ENCODE measurements around the gene PKP4.
"Not testable (repeated sequence)": the region's sequence is repeated elsewhere in the genome, so short reads cannot be mapped to it uniquely, and the experiment has no call there.

Gene PKP4, protein sequence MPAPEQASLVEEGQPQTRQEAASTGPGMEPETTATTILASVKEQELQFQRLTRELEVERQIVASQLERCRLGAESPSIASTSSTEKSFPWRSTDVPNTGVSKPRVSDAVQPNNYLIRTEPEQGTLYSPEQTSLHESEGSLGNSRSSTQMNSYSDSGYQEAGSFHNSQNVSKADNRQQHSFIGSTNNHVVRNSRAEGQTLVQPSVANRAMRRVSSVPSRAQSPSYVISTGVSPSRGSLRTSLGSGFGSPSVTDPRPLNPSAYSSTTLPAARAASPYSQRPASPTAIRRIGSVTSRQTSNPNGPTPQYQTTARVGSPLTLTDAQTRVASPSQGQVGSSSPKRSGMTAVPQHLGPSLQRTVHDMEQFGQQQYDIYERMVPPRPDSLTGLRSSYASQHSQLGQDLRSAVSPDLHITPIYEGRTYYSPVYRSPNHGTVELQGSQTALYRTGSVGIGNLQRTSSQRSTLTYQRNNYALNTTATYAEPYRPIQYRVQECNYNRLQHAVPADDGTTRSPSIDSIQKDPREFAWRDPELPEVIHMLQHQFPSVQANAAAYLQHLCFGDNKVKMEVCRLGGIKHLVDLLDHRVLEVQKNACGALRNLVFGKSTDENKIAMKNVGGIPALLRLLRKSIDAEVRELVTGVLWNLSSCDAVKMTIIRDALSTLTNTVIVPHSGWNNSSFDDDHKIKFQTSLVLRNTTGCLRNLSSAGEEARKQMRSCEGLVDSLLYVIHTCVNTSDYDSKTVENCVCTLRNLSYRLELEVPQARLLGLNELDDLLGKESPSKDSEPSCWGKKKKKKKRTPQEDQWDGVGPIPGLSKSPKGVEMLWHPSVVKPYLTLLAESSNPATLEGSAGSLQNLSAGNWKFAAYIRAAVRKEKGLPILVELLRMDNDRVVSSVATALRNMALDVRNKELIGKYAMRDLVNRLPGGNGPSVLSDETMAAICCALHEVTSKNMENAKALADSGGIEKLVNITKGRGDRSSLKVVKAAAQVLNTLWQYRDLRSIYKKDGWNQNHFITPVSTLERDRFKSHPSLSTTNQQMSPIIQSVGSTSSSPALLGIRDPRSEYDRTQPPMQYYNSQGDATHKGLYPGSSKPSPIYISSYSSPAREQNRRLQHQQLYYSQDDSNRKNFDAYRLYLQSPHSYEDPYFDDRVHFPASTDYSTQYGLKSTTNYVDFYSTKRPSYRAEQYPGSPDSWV

DNA sequence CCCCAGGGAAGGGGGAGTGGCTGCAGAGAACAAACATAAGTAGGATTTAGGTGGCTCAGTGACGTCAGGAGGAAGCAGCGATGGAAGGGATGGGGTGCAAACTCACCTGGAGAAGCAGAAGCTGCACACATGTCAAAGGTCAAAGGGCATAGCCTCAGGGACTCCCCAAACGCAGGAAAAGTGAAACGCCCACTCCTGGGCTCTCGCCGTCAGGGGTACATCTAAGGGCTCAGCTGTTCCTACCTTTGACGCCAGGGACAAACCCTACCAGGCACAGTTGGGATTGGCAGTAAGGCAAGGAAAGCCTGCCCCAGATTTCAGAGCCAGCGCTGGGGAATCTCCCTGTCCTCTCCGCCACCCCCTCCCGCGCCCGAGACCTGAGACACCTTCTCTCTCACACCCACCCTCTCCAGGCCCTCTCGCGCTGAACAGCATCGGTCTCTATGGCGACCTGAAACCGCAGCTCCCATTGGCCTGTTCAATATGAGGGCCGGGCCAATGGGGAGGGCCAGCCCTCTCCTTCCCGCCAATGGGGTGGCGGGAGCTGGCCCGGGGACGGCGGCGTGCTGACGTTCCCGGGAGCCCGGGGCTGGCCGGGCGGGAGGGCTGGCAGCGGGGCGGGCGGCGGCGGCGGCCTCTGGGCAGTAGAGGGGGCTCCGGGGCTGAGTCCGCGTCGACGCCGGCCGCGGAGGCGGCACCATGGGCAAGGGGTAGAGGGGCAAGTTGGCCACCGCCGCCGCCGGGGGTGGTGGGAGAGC is at the start of gene PKP4, which contains the start of gene CCDC148:
PKP4 (plus strand) TSS at position 644 of the 758 bp plus-strand sequence. CDS start 76,233 bp downstream, outside the sequence.
CCDC148 (minus strand) TSS at position 445 of the 758 bp plus-strand sequence; CDS start at position 131, 314 bp downstream.
- DNase-seq (ENCODE audit: insufficient read length, low spot score), result peak; percentile 85
- TF ChIP-seq POLR2A (IDR thresholded peaks at IDR 0.05; ENCODE audit: low read depth, low read length), result peak; percentile 36
- FAIRE-seq, result peak; percentile 43

DNA sequence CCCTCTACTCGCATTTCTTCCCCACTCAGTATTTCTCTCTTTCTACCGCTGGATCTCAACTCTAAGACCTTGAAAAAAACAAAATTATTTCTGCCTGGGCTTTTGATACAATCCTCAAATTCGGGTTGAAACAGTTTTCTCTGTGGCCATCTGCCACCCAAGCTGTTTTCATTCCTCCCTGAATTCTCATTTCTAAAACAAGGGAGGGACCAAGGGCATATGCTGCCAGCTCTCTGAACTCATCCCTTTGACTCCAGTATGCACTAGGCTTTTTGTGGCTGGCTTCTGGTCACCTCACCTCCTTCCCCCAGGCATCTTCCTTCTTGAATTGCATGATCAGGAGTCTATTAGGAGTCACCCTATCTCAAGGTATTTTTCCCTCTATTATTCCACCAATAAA is 49.7 kb upstream of the PKP4 start:
- no peak for DNase-seq (ENCODE audit: insufficient read length, low spot score)
- TF ChIP-seq POLR2A (IDR thresholded peaks at IDR 0.05; ENCODE audit: low read depth, low read length), result no peak
- no peak for FAIRE-seq

DNA sequence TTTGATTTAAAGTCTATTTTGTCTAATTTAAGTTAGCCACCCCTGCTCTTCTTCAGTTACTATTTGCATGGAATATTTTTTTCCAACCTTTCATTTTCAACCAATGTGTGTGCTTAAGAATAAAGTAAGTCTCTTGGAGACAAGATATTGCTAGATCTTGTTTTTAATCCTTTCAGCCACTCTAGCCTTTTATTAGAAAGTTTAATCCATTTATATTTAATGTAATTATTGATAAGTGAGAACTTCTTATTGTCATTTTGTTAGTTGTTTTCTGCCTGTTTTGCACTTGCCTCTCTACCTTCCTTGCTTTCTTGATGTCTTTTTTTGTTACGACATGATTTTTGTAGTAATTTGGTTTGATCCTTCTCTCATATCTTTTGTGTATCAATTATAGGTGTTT is 46.6 kb upstream of the PKP4 start:
- no peak for DNase-seq (ENCODE audit: insufficient read length, low spot score)
- no peak for FAIRE-seq
- TF ChIP-seq POLR2A (IDR thresholded peaks at IDR 0.05; ENCODE audit: low read depth, low read length), result no peak

DNA sequence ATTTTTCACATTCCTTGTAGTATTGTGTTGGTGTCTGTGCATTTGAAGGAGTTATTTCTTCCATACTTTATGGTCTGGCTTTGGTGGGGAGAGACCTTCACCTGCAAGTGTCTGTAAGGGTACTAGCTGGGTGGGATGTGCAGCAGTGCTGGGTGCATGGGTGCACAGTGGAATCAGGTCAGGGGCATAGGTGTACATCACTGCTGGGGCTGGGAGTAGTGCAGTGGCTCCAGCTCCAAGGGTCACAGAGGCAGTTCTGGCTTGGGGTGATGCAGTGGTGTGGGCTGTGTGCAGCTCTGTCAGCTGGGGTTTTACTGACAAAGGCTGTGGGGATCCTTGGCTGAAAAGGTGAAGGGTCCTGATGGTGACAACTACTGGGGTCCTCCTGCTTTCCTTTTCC is 45.0 kb upstream of the PKP4 start:
- no peak for TF ChIP-seq POLR2A (IDR thresholded peaks at IDR 0.05; ENCODE audit: low read depth, low read length)
- no peak for DNase-seq (ENCODE audit: insufficient read length, low spot score)
- FAIRE-seq, result no peak

DNA sequence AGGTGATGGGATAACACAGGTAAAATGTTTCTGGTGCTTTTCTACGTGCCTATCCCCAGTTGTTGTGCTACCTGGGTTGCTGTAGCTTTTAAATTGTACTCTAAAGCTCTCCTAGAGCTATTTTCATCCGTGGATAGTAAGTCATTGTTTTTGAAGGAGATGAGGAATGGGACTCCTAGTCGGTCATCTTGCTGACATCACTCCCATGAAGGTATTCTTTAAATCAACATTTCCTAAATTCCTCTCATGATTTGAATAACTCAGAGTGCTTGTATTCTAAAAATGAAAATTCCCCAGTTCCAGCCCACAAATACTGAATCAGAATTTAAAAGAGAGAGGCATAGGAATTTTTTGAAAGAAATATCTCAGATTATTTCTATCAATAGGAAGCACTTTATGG is 44.5 kb upstream of the PKP4 start:
- FAIRE-seq (peak; percentile 30), DNase-seq (ENCODE audit: insufficient read length, low spot score) (no peak)
- no peak for TF ChIP-seq POLR2A (IDR thresholded peaks at IDR 0.05; ENCODE audit: low read depth, low read length)

DNA sequence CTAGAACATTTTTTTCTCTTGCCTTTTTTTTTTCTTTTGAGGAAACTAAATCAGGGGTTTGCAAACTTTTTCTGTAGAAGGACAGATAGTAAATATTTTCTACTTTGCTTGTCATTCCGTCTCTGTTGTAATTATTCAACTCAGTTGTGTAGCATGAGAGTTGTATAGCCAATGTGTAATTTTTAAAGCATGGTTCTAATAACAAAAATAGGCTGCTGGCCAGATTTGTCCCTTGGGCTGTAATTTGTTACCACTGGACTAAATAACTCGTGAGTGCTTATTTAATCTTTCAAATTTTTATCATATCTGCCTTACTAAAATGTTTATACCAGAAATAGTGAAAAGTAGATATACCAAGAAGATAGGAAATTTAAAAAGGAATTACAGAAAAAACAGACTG is 43.2 kb upstream of the PKP4 start:
- DNase-seq (ENCODE audit: insufficient read length, low spot score) (no peak), FAIRE-seq (no peak)
- TF ChIP-seq POLR2A (IDR thresholded peaks at IDR 0.05; ENCODE audit: low read depth, low read length), result no peak

DNA sequence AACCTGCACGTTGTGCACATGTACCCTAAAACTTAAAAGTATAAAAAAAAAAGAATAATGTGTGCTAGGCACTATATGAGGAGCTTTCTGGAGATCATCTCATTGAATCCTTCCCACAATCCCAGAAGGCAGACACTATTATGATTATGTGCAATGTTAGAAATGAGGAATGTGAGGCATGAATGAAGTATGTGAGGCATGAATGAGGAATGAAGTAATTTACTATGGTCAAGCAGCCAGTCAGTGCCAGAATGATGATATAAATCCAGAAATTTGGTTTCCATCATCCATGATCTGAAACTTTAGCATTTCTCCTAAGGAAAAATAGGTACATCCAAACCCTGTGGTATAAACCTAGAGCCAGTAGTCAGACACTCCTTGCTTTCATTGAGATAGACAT is 42.2 kb upstream of the PKP4 start:
- FAIRE-seq (peak; percentile 86), DNase-seq (ENCODE audit: insufficient read length, low spot score) (peak; percentile 8)

DNA sequence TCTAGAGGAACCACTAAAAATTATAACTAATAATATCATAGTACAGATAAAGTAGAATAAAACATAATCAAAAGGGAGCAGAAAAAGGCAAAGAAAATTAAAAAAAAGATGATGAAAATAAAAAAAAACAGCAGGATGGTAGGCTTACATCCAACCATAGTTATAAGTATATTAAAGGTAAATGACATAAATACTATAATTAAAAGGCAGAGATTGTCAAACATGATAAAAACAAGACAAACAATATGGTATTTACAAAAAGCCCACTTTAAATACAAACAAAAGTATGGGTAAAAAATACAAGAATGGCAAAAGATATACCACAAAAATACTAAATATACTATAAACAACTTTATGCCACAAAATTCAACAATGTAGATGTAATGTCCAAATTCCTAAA is 24.6 kb upstream of the PKP4 start:
- FAIRE-seq (no peak), DNase-seq (ENCODE audit: insufficient read length, low spot score) (no peak)
- no peak for TF ChIP-seq POLR2A (IDR thresholded peaks at IDR 0.05; ENCODE audit: low read depth, low read length)

More for the DNA sequence above, 42.2 kb upstream of the PKP4 start:
- TF ChIP-seq POLR2A (IDR thresholded peaks at IDR 0.05; ENCODE audit: low read depth, low read length), result no peak

DNA sequence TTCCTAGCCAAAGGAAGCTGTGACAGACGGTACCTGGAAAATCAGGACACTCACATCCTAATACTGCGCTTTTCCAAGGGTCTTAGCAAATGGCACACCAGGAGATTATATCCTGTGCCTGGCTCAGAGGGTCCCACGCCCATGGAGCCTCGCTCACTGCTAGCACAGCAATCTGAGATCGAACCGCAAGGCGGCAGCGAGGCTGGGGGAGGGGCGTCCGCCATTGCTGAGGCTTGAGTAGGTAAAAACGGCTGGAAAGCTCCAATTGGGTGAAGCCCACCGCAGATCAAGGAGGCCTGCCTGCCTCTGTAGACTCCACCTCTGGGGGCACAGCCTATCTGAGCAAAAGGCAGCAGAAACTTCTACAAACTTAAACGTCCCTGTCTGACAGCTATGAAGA is 23.0 kb upstream of the PKP4 start:
- FAIRE-seq; DNase-seq (ENCODE audit: insufficient read length, low spot score): not testable (repeated sequence)

DNA sequence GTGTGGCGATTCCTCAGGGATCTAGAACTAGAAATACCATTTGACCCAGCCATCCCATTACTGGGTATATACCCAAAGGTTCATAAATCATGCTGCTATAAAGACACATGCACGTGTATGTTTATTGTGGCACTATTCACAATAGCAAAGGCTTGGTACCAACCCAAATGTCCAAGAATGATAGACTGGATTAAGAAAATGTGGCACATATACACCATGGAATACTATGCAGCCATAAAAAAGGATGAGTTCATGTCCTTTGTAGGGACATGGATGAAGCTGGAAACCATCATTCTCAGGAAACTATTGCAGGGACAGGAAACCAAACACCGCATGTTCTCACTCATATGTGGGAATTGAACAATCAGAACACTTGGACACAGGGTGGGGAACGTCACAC is 17.7 kb upstream of the PKP4 start:
- FAIRE-seq; DNase-seq (ENCODE audit: insufficient read length, low spot score): not testable (repeated sequence)

DNA sequence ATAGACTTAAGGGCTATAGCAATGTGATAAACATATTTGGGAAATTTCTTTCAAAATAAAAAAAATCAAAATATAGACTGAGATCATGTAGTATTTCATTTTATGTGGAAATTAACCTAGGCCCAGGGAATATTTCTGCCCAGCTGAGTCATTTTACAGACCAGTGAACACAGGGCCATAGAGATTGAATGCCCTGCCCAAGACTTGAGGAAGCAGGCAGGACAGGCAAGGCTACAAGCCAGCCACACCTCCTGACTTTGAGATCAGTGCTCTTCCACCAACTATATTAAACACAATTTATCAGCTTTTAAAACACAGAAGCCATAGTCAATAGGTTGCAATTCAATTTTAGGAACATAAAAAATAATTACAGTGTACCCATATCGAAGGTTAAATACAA is 13.1 kb upstream of the PKP4 start:
- TF ChIP-seq POLR2A (IDR thresholded peaks at IDR 0.05; ENCODE audit: low read depth, low read length), result no peak
- FAIRE-seq (no peak), DNase-seq (ENCODE audit: insufficient read length, low spot score) (no peak)

DNA sequence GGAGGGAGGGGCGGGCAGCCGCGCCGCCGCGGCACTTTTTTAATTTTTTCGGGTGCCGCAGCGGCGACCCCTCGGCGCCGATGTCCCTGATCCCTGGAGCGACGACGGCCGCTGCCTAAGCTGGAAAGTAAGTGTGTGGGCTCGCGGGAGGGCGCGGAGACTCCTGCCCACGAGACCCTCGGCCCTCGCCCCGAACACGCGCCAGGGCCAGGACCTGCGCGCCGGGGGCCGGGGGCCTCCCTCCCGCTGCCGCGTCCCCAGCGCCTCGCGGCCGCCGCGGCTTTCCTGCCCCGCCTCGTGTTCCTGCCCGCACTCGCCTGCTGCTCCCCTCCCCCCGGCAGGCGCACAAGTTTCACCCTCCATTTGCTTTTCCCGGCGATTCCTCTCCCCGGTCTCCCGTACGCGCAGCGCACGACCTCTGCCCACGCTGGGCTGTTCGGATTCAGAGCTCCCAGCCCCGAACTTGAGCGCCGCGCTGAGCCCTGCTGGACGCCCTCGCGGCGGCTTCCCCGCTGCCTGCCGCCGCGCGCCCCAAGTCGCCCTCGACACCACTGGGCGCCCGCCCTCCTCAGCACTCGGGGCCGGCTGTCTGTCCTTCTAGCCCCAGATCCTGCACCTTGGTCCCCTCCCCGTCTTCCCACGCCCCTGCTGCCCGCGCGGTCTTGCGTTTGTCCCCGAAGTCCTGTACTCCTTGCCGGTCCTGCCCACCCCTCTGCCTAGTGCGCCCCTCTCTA is 507 bp downstream of the PKP4 start:
- FAIRE-seq, result no peak
- peak; percentile 31 for DNase-seq (ENCODE audit: insufficient read length, low spot score)
- TF ChIP-seq POLR2A (IDR thresholded peaks at IDR 0.05; ENCODE audit: low read depth, low read length), result no peak

Measured in H54 (cell line).